GM03348 (cell line): ENCODE results near the gene PLAAT5.
"Not testable (repeated sequence)": the region's sequence is repeated elsewhere in the genome, so short reads cannot be mapped to it uniquely, and the experiment has no call there.

Experiments used
- DNase-seq: peaks from one replicate; pipeline ENCODE4 v3.0.0; 2012; ENCODE audit warnings: low spot score

PLAAT5 gene

GRCh38 chr11:63480039-63480438 lies 10.9 kb downstream of the PLAAT5 start:
- no peak for DNase-seq

GRCh38 chr11:63478896-63479295 lies 12.1 kb downstream of the PLAAT5 start:
- peak; percentile 88 for DNase-seq

- no peak for DNase-seq
Observed at GRCh38 chr11:63476618-63477017, 14.3 kb downstream of the PLAAT5 start.

GRCh38 chr11:63472372-63472771 lies 18.6 kb downstream of the PLAAT5 start:
- DNase-seq: no peak

- no peak for DNase-seq
Observed at GRCh38 chr11:63470311-63470710, 20.7 kb downstream of the PLAAT5 start.

- no peak for DNase-seq
Observed at GRCh38 chr11:63462137-63462536, 28.8 kb downstream of the PLAAT5 start.

GRCh38 chr11:63459586-63459985 lies 31.4 kb downstream of the PLAAT5 start:
- no peak for DNase-seq

GRCh38 chr11:63448646-63449045 lies 42.3 kb downstream of the PLAAT5 start:
- no peak for DNase-seq

- peak; percentile 17 for DNase-seq
Observed at GRCh38 chr11:63445720-63446119, 45.2 kb downstream of the PLAAT5 start.

DNA sequence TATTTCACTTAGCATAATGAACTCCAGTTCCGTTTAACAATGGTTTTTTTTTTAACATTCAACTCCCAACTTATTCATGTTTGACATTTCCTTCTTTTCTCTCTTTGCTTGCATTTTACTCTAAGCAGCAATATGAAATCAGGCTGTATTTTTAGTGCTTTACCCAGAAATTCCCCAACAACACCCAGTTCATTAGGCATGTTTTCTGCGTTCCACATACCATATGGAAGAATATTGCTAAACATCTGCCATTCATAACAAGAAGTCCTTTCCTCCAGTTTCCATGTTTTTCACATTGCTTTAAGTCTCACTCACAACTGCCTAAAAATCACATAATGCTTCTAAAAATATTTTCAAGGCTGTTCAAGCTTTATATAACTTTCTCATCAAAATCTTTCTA lies 45.8 kb downstream of the PLAAT5 start:
- DNase-seq: no peak

- DNase-seq: no peak
Observed at GRCh38 chr11:63444160-63444559, 46.8 kb downstream of the PLAAT5 start.

GRCh38 chr11:63443714-63444113 lies 47.3 kb downstream of the PLAAT5 start:
- no peak for DNase-seq

- DNase-seq: not testable (repeated sequence)
Observed at GRCh38 chr11:63435831-63436230, 55.1 kb downstream of the PLAAT5 start.

DNA sequence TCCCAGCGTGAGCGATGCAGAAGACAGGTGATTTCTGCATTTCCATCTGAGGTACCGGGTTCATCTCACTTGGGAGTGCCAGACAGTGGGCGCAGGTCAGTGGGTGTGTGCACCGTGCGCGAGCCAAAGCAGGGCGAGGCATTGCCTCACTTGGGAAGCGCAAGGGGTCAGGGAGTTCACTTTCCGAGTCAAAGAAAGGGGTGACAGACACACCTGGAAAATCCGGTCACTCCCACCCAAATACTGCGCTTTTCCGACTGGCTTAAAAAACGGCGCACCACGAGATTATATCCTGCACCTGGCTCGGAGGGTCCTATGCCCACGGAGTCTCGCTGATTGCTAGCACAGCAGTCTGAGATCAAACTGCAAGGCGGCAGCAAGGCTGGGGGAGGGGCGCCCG lies 55.6 kb downstream of the PLAAT5 start:
- not testable (repeated sequence) for DNase-seq

DNA sequence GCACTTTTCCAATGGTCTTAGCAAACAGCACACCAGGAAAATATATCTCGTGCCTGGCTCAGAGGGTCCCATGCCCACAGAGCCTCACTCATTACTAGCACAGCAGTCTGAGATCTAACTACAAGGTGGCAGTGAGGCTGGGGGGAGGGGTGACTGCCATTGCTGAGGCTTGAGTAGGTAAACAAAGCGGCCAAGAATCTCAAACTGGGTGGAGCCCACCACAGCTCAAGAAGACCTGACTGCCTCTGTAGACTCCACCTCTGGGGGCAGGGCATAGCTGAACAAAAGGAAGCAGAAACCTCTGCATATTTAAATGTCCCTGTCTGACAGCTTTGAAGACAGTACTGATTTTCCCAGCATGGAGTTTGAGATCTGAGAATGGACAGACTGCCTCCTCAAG lies 60.2 kb downstream of the PLAAT5 start:
- not testable (repeated sequence) for DNase-seq

DNA sequence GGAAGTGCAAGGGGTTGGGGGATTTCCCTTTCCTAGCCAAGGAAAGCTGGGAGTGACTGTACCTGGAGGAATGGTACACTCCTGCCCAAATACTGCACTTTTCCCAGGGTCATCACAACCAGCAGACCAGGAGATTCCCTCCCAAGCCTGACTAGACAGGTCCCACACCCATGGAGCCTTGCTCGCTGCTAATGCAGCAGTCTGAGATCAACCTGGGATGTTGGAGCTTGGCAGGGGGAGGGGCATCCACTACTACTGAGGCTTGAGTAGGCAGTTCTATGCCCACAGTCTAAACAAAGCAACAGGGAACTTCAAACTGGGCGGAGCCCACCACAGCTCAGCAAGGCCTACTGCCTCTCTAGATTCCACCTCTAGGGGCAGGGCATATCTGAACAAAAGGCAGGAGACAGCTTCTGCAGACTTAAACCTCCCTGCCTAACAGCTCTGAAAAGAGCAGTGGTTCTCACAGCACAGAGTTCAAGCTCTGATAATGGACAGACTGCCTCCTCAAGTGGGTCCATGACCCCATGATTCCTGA lies 62.9 kb downstream of the PLAAT5 start:
- DNase-seq: no peak

GRCh38 chr11:63417174-63417852 lies 73.7 kb downstream of the PLAAT5 start:
- no peak for DNase-seq
